ENCODE data around the gene ARHGAP6.

ARHGAP6 gene

GRCh38 chrX:11197671-11198070, 468.0 kb downstream of the ARHGAP6 start:
- no peak for DNase-seq

GRCh38 chrX:11196476-11196875, 469.2 kb downstream of the ARHGAP6 start:
- no peak for DNase-seq

DNA sequence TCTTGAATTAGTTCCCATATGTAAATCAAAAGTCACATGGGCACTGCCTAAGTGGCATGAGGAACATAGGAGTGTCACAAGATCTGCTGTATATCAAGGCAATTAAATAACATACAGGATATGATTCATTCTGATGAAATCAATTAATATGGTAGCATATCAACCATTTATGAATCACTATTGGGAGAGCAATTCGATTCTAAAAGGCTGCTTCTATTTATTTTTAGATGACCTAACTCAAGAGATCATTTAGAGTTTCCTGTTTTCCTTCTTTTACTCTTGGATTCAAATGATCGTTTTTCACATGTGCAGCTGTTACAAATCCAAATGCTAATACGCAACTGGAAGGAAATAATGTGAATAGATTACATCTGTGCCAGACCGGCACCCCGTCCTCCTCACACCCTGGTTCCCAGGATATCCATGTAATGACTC, 472.7 kb downstream of the ARHGAP6 start:
- no peak for DNase-seq

- DNase-seq, result peak; percentile 84
Measured at GRCh38 chrX:11190745-11191510, 474.8 kb downstream of the ARHGAP6 start.

- DNase-seq, result no peak
Measured at GRCh38 chrX:11189097-11189496, 476.6 kb downstream of the ARHGAP6 start.

DNA sequence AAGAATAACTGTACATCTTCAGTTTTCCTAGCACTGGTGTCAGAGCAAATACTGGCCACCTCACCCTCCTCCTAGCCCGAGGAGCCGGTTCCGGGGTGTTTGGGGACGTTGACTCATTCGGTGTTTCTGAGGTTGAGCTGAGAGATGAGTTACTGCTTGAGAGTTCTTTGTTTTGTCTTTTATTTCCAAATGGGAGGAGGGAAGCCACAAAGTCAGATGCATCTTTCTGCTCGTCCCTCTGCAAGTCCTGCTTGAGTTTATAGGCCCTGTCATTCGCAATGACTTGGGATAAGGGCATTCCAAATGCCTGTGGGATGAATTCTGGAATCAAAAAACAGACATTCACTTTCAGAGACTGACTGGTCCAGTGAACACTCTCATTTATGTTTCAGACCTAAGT, 477.1 kb downstream of the ARHGAP6 start:
- no peak for DNase-seq

DNA sequence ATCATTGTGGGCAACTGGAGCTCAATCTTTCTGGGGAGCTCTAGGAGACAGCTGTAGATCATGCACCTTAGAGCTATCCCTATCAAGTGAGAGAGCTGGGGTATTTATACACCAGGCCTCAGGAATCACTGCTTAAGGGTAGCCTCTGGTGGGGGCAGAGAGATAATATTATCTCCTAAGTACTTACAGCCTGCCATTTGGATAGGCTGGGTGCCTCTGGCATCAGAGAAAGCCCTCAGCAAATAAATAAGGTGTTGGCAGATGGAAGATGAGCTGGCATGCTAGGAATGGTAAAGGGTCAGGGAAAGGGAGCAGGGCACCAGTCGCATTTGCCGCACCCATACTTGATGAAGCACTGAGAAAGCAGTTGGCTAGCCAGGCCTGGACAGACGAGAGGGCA, 478.7 kb downstream of the ARHGAP6 start:
- no peak for DNase-seq

- no peak for DNase-seq
Measured at GRCh38 chrX:11185861-11186260, 479.9 kb downstream of the ARHGAP6 start.

DNA sequence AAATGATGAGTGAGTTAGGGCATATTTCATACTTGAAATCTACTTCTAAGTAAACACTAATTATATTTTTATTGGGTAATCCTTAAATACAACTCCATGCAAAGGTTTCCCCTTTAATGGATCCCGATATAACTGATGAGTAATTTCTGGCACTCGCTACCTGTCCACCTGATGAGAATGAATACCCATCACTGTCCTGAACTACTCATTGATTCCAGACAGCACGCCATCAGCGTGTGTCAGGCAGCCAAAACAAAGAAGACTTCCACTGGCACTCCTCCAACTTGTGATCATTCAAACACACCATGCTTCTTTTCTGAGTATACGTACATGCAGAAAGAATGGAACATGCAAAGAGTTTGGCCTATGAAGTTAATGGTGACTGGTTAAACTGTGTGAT, 485.1 kb downstream of the ARHGAP6 start:
- no peak for DNase-seq

- DNase-seq, result no peak
Measured at GRCh38 chrX:11172415-11172814, 493.3 kb downstream of the ARHGAP6 start.

- no peak for DNase-seq
Measured at GRCh38 chrX:11171956-11172355, 493.8 kb downstream of the ARHGAP6 start.

- DNase-seq, result no peak
Measured at GRCh38 chrX:11164433-11164832, 501.3 kb downstream of the ARHGAP6 start.

- no peak for DNase-seq
Measured at GRCh38 chrX:11159149-11159548, 506.6 kb downstream of the ARHGAP6 start.

GRCh38 chrX:11151799-11152559, 513.7 kb downstream of the ARHGAP6 start:
- DNase-seq, result no peak

GRCh38 chrX:11148401-11148800, 517.3 kb downstream of the ARHGAP6 start:
- no peak for DNase-seq

GRCh38 chrX:11146411-11146810, 519.3 kb downstream of the ARHGAP6 start:
- no peak for DNase-seq

- peak; percentile 35 for DNase-seq
Measured at GRCh38 chrX:11143931-11144678, 521.6 kb downstream of the ARHGAP6 start.

- DNase-seq, result no peak
Measured at GRCh38 chrX:11138498-11139390, 527.0 kb downstream of the ARHGAP6 start.

GRCh38 chrX:11137543-11138139, 528.1 kb downstream of the ARHGAP6 start:
- DNase-seq, result no peak

DNA sequence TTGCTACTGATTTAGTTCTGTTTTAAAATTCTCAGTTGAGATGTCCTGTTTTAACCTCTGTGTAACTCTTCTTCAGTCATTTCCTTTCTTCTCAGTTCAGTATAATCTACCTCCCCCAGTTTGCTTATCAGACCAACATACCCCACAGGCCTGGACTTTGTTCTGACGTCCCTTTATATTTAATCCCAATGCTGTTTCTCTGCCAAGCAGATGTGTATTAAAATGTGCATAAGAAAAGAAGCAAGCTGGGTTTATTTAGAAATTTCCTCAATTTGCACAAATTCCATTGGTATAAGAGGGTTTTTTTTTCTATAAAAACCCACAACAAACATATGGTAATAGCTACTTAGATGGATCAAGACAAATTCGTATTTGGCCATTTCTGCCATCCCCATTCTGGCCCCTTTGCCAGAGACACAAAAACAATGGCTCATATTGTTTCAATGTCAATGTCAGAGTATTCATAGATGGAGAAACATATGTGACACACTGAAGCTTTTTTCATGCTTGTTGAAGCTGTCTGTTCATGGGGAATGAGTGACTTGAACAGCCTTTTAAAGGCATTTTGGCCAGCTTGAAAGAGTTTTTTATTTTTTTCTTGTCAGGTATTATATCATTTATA, 530.0 kb downstream of the ARHGAP6 start:
- no peak for DNase-seq

GRCh38 chrX:11131146-11131545, 534.6 kb downstream of the ARHGAP6 start:
- DNase-seq, result no peak

- no peak for DNase-seq
Measured at GRCh38 chrX:11130136-11130535, 535.6 kb downstream of the ARHGAP6 start.
